Smooth muscle cell (in vitro differentiated cells): ENCODE data around the gene KDM4B. TPM values are rescaled to one million over a fixed set of nuclear protein-coding genes. Genes with fewer than 3 reads are reported as not detected.

Experiments
- DNase-seq: peaks from one replicate; lab custom pipeline; 2025; ENCODE audit not compliant: unreplicated experiment; lab: John Stamatoyannopoulos, UW
- H2AFZ ChIP-seq: fragments of 200-600 bp; sonication (generic); 2 replicates; pipeline ENCODE4 v1.6.0; 2016; ENCODE audit warnings: antibody characterized with exemption, low read depth, mild to moderate bottlenecking
- H3F3A ChIP-seq: fragments of 200-600 bp; sonication (generic); 2 replicates; pipeline ENCODE4 v1.6.0; 2017; ENCODE audit warnings: antibody characterized with exemption, low read depth
- H3K27ac ChIP-seq: fragments of 200-600 bp; sonication (generic); 2 replicates; pipeline ENCODE4 v1.5.1; 2016; ENCODE audit warnings: low read depth, mild to moderate bottlenecking
- H3K27me3 ChIP-seq: fragments of 200-600 bp; sonication (generic); 2 replicates; pipeline ENCODE4 v1.6.1; 2016; ENCODE audit warnings: low read depth, mild to moderate bottlenecking
- H3K36me3 ChIP-seq: fragments of 200-600 bp; sonication (generic); 2 replicates; pipeline ENCODE4 v1.5.1; 2016; ENCODE audit warnings: low read depth
- H3K4me1 ChIP-seq: fragments of 200-600 bp; sonication (generic); 2 replicates; pipeline ENCODE4 v1.5.1; 2016; ENCODE audit warnings: low read depth
- H3K4me2 ChIP-seq: fragments of 200-600 bp; sonication (generic); 2 replicates; pipeline ENCODE4 v1.6.0; 2016; ENCODE audit warnings: mild to moderate bottlenecking
- H3K4me3 ChIP-seq: fragments of 200-600 bp; sonication (generic); 2 replicates; pipeline ENCODE4 v1.5.1; 2016; ENCODE audit warnings: mild to moderate bottlenecking
- H3K79me2 ChIP-seq: fragments of 200-600 bp; sonication (generic); 2 replicates; pipeline ENCODE4 v1.6.0; 2016; ENCODE audit warnings: low read depth, mild to moderate bottlenecking
- H3K9ac ChIP-seq: fragments of 200-600 bp; sonication (generic); 2 replicates; pipeline ENCODE4 v1.6.0; 2016; ENCODE audit warnings: low read depth
- H3K9me3 ChIP-seq: fragments of 200-600 bp; sonication (generic); replicated peaks from 2 replicates; pipeline ENCODE4 v1.5.1; 2016; ENCODE audit warnings: low read depth
- H4K20me1 ChIP-seq: fragments of 200-600 bp; sonication (generic); 2 replicates; pipeline ENCODE4 v1.6.0; 2016; ENCODE audit warnings: low read depth
- WGBS: methylation state at CpG from one replicate; pipeline ENCODE4 v1.1.7; 2016; ENCODE audit warnings: low lambda C conversion rate; 5-methylcytosine and 5-hydroxymethylcytosine counted together
- polyA plus RNA-seq: library from polyadenylated mRNA; unstranded; fragments of >200 nt; fragmentation: Nextera tagmentation; extraction: Ambion mirVana; gene quantifications from 2 replicates; pipeline ENCODE4 v1.2.1, GENCODE V29; 2016
- total RNA-seq: library from RNA; depleted of rRNA; stranded (reverse); fragments of >200 nt; gene quantifications from 2 replicates; pipeline ENCODE4 v1.2.3, GENCODE V29; 2014
- TF ChIP-seq, protein P1 (sequence below): fragments of 200-600 bp; sonication (generic); IDR thresholded peaks from 2 replicates; pipeline ENCODE4 v1.5.1; 2017; ENCODE audit warnings: borderline replicate concordance, mild to moderate bottlenecking, antibody characterized with exemption; ENCODE audit not compliant: insufficient read depth, poor library complexity, severe bottlenecking

The KDM4B gene
- total and polyA plus RNA-seq, 2 experiments from 2014 or later, result 27.9 to 32.3 TPM

DNA sequence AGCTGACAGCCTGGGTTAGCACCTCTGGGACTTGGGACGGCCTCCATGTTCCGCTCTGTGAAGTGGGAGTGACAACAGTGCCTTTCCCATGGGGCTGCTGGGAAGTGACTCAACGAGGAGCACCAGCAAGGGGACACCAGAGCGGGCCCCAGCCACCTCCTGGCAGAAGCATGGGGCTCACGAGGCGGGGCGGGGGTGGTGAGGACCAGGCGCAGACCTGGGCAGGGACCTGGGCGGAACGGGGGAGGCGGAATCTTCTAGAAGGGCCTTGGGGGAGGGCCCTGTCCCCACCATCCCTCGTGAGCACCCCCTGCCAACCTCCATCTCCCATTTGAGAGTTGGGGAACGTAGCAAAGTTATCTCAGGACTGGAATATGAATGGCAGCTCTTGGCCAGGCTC, 37.9 kb downstream of the KDM4B start:
- no peak overlapping the region for H3K4me3 ChIP-seq
- TF ChIP-seq, protein P1, sequence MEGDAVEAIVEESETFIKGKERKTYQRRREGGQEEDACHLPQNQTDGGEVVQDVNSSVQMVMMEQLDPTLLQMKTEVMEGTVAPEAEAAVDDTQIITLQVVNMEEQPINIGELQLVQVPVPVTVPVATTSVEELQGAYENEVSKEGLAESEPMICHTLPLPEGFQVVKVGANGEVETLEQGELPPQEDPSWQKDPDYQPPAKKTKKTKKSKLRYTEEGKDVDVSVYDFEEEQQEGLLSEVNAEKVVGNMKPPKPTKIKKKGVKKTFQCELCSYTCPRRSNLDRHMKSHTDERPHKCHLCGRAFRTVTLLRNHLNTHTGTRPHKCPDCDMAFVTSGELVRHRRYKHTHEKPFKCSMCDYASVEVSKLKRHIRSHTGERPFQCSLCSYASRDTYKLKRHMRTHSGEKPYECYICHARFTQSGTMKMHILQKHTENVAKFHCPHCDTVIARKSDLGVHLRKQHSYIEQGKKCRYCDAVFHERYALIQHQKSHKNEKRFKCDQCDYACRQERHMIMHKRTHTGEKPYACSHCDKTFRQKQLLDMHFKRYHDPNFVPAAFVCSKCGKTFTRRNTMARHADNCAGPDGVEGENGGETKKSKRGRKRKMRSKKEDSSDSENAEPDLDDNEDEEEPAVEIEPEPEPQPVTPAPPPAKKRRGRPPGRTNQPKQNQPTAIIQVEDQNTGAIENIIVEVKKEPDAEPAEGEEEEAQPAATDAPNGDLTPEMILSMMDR, result no peak
- H4K20me1 ChIP-seq, result peaks cover 100% of the 10 kb centered on the region
- H3K4me1 ChIP-seq, result no peaks in the 10 kb centered on the region
- H3K79me2 ChIP-seq, result peaks cover 100% of the 10 kb centered on the region
- no peak overlapping the region for H2AFZ ChIP-seq
- H3K36me3 ChIP-seq, result no peaks in the 10 kb centered on the region
- no peaks in the 10 kb centered on the region for H3K9me3 ChIP-seq
- H3K9ac ChIP-seq, result no peak overlapping the region
- no peak overlapping the region for H3K27ac ChIP-seq
- H3K4me2 ChIP-seq, result no peak overlapping the region
- WGBS, result 96% methylated on average over 13 of the region's 13 CpGs
- no peaks in the 10 kb centered on the region for H3K27me3 ChIP-seq
- H3F3A ChIP-seq, result no peaks in the 10 kb centered on the region
- DNase-seq, result no peak

DNA sequence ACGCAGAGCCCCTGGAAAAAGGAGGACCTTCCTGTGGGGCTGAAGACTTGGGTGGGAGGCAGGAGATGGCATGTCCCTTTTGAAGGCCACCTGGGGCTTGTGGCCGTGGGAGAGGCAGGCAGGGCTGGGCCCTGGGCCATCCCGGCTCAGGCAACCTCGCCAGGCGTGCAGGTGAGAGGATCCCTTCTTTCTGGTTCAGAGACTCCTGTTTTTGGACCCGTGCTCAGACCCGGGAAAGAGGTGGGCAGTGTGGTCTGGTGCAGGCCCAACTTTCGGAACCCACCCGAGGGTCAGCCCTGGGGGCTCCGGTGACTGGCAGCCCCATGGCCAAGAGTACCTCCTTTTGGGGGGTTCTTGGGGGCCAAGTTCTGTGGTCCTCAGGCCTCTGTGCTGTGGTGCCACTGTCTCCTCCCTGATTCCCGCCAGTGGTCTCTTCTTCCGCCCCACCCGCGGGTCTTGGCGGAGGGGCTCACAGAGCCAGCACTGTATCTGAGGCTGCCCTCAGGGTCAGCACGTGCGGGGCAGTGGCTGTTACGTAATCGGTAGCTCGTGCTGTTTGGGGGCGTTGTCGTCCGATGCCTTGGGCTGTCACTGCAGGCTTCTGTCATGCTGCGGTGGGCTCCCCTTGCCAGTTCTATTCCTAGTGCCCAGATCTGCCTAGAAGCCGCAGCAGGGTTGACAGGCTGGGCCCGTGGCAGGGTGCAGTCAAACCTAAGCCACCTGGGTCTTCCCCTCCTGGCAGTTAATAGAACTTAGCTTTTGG, 42.7 kb downstream of the KDM4B start:
- no peak overlapping the region for H2AFZ ChIP-seq
- H4K20me1 ChIP-seq, result peaks cover 100% of the 10 kb centered on the region
- no peak overlapping the region for H3K4me2 ChIP-seq
- H3K4me1 ChIP-seq, result no peaks in the 10 kb centered on the region
- no peaks in the 10 kb centered on the region for H3K36me3 ChIP-seq
- H3K79me2 ChIP-seq, result peaks cover 94% of the 10 kb centered on the region
- H3K27me3 ChIP-seq, result no peaks in the 10 kb centered on the region
- H3K27ac ChIP-seq, result no peak overlapping the region
- no peaks in the 10 kb centered on the region for H3F3A ChIP-seq
- TF ChIP-seq, protein P1, result no peak
- no peak overlapping the region for H3K9ac ChIP-seq
- DNase-seq, result no peak
- H3K9me3 ChIP-seq, result no peaks in the 10 kb centered on the region
- H3K4me3 ChIP-seq, result no peak overlapping the region
- WGBS, result 93% methylated on average over 26 of the region's 26 CpGs

DNA sequence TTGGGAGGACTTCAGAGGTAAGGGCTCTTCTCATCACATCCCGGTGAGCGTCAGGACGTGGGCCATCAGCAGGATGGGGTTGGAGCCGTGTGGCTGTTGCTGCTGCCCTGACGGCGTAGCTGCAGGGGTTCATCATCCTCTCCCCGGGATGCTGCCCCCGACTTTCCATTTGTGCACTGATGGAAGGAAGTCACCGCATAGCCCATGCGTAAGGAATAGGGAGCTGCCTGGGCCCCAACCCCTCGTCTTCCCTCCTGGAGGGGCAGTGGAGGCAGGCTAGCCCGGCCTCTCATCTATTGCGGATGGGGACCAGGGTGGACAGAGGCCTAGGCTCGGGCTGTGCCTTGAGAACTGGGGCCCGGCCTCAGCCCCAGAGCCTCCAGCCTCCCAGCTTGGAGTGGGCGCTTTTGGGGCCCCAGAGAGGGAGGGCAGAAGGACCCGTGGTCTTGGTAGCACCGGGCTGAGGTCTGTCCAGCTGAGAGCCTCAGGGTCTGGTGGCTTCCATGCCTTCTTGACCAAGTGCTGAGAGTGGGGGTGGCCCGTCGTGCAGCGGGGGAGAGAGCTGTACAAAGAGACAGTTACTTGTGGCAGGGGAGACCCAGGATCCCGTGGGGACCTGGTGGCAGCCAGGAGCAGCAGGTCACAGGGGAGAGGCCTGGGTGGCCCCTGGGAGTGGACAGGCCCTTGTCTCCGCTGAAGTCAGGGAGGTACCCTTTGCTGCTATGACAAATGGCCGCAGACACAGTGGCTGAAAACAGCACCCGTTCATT, 44.0 kb downstream of the KDM4B start:
- Histone ChIP-seq H3K36me3 (no peaks in the 10 kb centered on the region), H3K9ac (no peak overlapping the region), H3K27ac (no peak overlapping the region), H4K20me1 (peaks cover 100% of the 10 kb centered on the region), H3K4me2 (no peak overlapping the region), H3K79me2 (peaks cover 82% of the 10 kb centered on the region), H3K27me3 (no peaks in the 10 kb centered on the region), H3K4me1 (no peaks in the 10 kb centered on the region), H3F3A (no peaks in the 10 kb centered on the region), H2AFZ (no peak overlapping the region), H3K4me3 (no peak overlapping the region), H3K9me3 (no peaks in the 10 kb centered on the region)
- DNase-seq, result no peak
- whole genome bisulfite sequencing, result 96% methylated on average over 25 of the region's 25 CpGs
- TF ChIP-seq, protein P1, result no peak
